GM19238 (cell line): ENCODE data around the gene TNFRSF13B.

Source experiments
- DNase-seq: peaks from one replicate; pipeline ENCODE4 v3.0.0; 2011; ENCODE audit warnings: low spot score; ENCODE audit not compliant: insufficient read length

TNFRSF13B gene

DNA sequence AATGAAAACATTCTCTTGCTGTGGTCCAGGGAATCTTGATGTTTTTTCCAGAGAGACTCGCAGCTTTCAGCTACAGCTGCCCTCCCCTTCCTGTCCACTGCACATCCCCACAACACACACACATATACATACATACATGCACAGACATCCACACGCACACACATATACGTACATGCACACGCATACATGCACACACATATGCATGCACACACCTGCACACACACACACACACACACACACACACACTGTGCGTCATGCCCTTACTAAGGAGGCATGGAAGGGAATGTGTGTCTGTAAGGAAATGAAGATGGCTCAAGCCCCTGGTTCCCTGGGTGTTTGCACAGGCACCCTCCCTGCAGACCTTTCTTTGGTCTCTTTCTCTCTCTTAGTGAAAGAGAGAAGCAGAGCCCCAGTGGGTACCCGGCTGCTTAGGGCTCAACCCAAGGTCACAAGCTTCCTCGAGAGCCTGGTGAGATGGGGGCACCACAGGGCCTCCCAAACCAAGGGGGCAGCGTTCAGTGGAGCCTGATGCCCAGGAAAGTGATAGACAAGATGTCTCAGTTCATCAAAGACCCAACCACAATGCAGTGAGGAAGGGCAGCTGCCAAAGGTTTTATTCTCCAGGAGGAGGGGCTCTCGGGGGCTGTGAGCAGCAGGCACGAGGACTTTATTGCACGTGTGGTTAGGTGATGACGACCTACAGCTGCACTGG, 33.3 kb downstream of the TNFRSF13B start:
- DNase-seq: no peak

DNA sequence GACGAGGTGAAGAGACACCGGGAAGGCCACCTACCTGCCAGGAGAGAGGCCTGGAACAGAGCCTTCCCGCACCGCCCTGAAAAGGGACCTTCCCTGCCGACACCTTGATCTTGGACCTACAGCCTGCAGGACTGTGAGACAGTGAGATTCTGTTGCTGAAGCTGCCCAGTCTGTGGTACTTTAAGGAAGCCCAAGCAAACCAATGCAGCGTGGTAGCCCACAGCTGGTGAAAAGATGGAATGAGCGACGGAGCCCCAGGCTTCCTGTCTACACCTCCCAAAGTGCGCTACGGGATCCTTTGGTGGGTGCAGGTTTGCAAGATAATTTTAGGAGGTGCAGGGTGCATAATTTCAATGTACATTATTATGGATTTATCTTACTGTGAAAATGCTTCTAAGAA, 33.9 kb downstream of the TNFRSF13B start:
- DNase-seq: no peak

DNA sequence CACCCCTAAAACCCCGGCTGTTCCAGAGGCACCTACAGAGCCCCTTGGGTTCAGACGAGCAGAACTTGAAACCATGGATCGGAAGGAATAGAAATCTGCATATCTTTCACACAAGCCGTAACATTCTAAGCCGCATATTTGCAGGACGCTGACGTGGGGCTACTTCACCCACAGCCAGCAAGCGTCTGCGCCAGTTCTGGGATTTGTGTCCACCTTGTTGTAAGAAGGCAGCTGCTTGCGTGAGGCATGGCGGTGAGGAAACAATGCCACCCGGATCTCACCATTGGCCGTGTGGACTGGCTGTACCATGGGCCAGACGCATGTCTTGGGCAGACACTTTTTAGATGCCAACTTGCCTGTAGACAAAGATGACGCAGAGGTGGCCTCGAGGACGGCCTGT, 34.5 kb downstream of the TNFRSF13B start:
- DNase-seq: no peak

DNA sequence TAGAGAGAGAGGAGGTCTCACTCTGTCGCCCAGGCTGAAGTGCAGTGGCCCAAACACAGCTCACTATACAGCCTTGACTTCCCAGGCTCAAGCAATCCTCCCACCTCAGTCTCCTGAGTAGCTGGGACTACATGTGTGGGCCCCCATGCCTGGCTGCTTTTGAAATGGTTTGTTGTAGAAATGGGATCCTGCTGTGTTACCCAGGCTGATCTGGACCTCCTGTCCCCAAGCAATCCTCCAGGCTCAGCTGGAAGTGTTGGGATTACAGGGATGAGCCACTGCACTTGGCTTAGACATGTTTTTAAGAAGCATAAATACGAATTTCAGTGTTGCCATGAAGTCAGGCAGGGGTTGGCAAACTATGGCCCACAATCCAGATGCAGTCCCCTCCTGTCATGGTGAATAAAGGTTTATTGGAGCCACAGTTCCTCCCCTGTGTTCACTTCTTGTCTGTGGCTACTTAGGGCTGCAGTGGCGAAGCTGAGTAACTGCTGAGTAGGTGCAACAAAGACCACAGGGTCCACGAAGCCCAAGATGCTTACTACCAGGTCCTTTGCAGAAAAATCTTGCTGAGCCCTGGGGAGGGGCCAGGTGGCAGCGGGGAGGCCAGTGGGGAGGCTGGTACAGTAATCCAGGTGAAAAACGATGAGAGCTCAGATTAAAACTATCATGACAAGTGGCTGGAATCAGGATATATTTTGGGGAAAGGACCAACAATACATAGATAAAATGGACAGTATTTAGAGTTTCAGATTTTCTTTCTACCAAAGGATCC, 35.2 kb downstream of the TNFRSF13B start:
- DNase-seq: no peak

DNA sequence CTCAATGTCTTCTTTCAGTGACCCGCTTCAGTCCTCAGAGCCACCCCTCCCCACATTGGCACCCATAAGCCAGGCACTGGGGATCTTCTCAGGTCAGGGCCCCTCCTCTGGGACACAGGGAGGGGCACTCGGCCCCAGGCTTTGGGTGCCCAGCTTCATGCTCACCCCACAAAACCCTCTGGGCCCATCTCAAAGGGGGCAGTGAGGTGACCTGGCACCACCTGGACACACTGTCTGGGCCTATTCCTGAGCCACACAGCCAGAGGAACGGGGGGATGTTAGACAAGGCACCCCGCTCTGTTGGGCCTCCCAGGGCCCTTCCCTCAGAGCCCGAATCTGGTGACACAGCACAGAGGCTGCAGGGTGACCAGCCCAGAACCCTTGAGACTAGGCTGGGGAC, 36.1 kb downstream of the TNFRSF13B start:
- no peak for DNase-seq

DNA sequence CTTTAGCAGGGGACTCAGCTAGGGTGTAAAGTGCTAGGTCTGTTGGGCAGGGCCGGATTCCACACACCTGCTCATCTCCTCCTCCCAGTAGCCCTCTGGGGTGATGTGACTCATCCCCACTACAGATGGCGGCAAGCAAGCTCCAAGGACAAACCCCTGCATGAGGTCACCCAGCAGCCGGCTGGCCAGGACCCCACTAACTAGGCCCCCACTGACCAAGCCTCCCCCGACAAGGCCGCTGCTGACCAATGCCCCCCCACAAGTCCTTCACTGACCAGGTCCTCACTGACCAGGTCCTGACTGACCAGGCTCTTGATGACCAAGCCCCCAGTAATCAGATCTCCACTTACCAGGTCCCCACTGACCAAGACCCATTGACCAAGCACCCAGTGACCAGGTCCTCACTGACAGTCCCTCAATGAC, 36.7 kb downstream of the TNFRSF13B start:
- no peak for DNase-seq

DNA sequence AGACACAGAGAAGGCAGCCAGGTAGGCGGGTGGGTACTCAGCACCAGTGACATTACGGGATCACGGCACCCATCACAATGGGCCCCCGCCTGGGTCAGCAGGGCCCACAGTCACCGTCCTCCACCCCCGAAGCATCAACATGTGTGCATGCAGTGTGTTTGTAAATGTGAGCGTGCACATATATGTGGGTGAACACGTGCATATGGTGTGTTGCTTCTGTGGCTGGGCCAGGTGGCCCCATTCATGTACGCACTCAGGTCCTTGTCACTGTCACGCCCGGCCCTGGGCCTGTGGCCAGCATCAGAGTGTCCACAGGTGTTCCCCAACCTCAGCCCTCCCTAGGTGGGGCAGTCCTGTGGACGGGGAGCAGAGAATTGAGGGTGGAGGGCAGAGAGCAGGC, 37.1 kb downstream of the TNFRSF13B start:
- no peak for DNase-seq

DNA sequence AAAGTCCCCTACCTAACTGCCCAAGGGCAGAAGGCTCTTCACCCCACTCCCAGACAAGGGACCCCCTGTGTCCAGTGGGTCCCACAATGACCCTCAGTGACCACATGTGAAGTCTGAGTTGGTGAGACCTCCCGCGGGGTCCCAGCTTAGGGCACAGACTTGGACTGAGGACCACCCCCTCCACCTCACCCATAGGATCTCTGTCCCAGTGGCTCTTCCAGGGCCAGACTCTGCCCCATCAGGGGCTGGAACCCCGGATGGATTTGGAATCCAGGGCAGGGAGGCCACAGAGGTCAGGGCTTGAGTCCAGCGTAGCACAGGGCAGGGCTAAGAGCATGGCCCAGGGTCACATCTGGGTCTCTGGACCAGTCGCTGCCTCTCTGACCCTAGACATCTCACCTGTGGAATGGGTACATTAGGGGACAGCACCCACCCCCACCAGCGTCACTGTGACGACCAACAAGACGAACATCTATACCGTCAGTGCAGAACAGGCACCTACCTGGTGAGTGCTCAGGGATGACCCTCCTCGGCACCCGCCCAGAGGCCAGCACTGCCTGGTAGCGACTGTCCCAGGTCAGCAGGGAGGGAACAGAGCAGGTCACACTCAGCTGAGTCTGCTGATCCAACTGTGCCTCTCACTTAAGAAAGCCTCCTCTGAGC, 37.7 kb downstream of the TNFRSF13B start:
- DNase-seq: no peak

DNA sequence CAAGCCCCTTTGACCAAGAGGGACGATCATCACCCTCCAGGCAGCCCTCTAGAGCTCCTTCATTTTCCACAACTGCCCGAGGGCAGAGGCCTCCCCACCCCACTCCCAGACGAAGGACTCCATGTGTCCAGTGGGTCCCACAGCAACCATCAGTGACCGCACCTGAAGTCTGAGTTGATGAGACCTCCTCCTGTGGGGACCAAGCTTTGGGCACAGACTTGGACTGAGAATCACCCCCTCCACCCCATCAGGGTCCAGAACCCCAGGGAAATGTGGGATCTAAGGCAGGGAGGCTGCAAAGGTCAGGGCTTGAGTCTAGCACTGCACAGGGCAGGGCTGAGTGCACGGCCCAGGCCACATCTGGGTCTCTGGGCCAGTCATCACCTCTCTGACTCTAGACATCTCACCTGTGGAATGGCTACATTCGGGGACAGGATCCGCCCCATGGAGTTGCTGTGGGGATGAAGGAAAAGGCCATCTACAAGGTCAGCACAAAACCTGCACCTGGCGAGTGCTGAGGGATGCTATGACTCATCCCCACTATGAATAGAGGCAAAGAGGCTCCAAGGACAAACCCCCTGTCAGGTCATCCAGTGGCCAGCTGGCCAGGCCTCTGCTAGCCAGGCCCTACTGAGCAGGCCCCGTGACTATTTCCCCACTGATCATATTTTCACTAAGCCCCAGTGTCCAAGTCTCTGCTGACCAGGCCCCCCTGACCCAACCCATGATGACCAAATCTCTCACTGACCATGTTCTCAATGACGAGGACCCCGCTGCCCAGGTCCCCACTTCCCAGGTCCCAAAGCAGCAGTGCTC, 38.4 kb downstream of the TNFRSF13B start:
- DNase-seq: no peak

DNA sequence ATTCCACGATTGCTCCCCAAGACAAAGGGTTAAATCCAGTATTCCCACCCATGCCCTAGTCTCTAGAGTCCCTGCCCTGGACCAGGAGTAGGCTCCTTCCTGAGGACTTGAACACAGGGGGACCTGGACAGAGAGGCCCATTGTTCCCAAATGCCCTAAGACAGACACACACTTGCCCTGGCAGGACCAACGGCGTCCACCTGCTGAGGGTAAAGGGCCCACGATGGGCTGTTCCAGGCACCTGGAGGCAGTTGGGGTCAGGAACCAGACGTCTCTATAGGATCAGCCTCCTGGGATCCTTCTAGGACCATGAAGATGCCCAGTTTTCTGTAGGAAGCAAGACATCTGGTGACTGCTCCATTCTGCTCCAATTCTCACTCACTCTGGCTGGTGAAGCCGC, 39.3 kb downstream of the TNFRSF13B start:
- no peak for DNase-seq

DNA sequence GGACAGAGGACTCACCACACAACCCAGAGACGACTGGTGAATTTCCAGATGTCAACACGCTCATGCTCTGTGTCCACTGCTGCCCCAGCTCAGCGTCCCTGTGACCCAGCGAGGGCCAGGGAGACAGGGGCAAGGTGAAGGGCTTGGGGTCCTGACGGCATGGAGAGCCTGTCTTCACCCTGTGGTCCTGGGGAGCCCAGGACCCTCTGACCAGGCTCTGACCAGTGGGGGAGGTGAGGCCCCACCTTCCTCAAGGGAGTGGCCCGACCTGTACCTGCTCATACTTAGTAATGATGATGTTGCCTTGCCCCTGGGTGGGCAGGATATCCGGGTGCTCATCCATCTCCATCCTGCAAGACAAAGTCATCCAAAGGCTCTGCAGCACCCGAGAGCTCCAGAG, 39.8 kb downstream of the TNFRSF13B start:
- DNase-seq: no peak

DNA sequence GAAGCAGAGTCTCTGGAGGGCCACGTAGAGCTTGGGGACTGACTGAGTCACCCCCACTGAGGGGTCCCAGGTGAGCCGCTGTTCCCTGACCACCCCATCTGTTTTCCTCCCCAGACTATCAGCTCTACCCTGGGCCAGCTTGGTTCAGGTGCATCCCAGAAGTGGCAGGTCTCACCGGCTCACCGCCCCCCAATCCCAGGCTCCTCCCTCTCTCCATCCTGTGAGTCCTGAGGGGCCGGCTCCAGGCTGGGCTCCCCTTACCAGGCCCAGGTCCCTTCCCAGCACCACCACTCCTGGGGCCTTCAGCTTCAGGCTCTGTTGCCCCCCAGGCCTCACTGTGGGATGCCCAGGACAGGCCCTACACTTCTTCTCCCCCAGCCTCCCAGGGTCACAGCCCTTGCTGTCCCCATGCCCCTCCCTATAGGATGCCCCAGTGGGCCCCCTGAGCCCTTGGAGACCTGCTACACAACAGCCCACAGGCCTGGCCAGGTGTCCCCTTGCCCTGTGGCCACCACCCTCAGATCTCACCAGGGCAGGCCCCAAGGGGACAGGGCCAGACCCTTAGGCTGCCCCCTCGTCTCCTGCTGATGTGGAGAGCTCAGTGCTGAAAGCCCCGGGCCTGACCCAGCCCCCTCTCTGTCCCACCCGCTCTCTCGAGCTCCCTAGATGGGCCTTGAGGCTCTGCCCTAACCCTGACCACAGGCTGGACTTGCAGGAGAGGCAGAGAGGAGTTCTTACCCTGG, 40.4 kb downstream of the TNFRSF13B start:
- no peak for DNase-seq

DNA sequence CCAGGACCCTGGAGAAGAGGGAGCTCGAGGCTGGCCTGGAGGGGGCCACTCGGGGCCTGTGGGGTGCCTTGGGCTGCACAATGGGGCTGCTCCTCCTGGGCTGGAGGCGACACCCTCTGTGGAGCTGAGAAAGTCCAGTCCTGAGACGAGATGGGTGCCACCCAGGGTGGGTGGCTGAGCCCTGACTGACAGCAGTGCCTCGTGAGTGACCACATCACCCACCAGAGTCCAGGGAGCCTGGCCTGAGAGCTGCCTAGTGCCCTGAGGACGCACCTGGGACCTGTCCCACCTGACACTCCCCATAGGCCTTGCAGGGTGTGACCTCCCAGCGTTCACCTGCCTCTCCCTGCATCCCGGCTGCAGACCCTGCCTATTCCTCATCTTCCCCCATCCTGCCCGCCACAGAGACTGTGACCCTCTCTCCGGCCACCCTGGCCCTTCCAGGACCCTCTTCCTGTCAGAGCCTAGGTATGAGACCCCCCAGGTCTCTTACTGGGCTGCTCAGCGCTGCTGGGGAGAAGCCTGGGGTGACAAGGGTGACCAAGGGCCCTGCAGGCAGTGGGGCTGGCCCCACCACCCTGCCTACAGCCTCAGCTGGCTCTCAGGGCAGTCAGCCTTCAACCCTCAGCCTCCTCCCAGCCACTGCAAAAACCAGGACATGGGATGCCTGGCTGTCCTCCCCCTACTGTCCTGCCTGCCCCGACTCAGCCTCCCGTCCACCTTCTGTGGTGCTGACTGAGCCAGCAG, 41.2 kb downstream of the TNFRSF13B start:
- DNase-seq: no peak

DNA sequence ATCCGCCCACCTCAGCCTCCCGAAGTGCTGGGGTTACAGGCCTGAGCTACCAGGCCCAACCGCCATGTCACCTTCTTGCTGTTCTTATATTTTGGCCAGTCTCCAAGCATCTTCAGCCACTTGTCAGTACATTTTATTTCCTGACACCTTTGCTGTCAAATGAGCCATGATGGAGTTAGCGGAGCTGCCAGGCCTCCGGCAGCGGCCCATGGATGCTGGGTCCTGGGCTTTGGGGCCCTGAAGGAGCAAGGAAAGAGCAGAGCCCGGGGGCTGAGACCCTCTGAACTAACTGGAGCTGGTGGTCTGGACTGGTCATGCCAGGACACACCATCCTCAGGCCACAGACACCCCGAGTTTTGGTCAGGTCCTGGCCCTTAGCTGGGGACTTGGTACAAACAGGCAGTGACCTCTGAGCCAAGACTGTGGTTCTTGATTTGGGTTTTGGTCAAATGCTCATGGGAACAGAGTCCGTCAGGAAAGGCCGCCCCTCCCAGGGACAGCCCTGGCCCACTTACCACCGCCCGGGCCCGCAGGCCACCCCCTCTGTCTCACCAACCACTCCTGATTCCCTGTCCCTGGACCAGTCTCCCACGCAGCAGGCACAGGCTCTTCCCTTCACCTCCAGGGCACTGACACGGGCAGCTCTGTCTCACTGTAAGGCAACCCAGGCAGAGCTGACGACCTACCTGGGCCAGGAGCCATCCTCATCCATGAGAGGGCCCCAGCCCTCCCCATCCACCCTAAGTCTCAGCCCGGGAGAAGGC, 42.0 kb downstream of the TNFRSF13B start:
- DNase-seq: no peak

DNA sequence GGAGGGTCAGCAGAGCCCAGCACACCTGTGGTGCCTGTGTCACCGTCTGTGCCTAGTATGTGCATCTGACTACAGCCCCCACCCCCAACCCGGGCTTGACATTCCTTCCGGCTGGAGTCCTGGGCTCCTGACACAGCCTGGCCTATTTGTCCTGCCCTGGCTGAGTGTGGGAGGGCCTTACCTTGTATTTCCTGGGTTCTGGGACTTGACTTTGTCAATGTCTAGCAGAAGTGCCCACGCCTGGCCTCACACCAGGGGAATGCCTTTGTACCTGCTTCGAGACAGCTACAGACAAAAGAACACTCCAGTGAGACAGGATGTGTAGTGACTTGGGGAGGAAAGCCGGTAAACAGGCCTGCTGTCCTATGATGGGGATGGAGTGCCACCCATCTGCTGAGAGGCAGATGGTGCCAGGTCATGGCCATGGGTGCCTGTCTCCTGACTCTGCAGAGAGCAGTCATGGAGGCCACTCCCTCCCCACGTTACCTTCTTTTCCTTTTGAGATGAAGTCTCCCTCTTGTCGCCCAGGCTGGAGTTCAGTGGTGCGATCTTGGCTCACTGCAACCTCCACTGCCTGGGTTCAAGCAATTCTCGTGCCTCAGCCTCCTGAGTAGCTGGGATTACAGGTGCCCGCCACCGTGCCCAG, 42.8 kb downstream of the TNFRSF13B start:
- DNase-seq: no peak

DNA sequence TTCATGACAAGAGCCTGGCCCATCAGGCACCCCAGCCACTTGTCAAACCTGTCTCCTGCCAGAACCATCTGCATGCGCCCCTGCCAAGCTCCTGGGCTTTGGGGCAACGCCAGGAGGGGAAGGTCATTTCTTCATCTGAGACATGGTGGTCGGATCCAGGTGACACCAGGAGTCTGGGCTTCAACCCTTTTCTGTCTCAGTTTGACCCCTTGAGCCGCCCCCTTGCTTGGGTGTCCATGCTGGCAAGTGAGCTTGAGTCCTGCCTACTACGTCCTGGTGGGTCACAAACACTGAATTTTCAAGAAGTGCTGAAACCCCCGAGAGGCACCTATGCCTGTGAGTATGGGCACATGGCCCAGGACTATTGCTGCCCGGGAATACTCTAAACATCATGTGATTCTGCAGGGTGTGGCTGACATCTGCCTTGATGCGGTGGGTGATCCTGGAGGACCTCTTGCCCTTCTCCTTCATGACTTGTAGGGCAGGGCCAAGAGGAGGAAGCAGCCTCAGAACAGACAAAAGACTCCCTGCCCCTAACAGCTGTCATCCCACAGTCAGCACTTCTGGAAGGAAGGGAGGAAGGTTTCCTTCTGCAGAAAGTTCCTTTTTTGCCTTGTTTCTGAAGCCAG, 43.4 kb downstream of the TNFRSF13B start:
- no peak for DNase-seq

DNA sequence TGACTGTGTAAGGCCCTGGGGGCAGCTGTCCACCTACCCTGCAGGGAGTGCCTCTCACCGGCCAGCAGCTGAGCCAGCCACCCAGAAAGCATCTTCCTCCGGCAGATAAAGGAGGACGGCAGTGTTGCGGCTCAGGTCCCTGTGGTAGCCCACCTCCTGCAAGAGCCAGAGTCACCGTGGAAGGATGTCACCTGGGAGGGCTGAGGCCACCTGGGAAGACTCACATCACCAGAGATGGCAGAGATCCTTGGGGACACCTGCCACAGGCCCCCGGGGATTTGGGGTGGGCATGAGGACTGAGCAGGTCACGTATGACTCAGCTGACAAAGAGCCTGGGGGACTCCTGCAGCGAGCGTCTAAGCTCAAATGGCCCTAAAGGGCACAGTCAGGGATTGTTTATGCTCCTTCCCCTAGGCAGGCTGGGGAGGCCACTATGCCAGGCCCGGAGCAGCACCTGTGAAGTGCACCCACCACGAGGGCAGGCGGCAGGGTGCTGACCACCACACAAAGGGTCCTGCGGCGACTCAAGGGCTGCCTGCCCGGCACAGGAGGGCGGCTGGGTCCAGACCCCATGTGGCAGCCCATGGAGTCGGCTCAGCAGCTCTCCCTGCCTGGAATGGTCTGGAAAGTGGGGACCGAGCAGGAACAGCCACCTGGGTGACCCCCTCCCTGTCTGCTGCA, 44.1 kb downstream of the TNFRSF13B start:
- DNase-seq: no peak
